HG03354 (cell line): ENCODE results near the gene KCNE1.
"Not testable (repeated sequence)": the region's sequence is repeated elsewhere in the genome, so short reads cannot be mapped to it uniquely, and the experiment has no call there.

Source experiments
- ATAC-seq: cut with Tn5 transposase; IDR thresholded peaks from one replicate; pipeline ENCODE4 v1.9.1; 2021; ENCODE audit warnings: mild to moderate bottlenecking; ENCODE audit not compliant: unreplicated experiment, poor library complexity, severe bottlenecking

The KCNE1 gene

DNA sequence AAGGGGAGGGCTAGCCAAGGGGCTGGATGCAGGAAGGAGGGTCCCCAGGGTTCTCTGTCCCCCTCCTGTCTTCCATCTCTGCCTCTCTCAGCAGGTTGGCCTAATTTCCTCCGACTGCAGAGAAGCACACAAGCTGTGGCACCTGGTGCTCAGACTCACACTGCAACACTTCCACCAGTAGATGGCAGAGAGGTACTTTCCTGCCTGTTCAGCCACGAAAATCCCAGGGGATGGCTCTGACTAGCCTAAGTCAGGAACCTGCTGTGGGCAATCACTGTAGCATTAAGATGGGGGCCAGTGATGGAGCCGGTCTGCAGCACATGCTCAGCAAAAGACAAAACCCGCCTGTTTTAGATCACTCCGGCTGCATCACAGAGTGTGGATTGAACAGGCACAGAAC is 82.3 kb downstream of the KCNE1 start:
- not testable (repeated sequence) for ATAC-seq

DNA sequence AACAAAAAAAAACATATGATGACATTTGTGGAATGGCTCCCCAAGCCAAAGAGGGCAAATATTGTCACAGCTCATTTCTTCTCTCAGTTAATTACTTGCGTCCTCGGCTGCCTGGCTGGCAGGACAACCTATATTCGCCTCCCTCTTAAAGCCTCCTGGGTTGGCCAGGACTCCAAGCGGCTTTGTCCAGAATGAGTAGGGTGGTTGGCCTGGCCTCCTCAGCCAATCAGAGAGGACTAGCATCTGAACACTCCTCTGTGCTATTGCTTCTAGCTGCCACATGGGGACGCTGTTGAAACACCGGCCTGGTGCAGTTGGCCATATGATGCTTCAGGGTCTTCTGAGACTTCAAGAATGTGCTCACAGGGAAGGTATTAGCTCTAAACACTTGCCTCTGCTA is 83.6 kb downstream of the KCNE1 start:
- not testable (repeated sequence) for ATAC-seq

DNA sequence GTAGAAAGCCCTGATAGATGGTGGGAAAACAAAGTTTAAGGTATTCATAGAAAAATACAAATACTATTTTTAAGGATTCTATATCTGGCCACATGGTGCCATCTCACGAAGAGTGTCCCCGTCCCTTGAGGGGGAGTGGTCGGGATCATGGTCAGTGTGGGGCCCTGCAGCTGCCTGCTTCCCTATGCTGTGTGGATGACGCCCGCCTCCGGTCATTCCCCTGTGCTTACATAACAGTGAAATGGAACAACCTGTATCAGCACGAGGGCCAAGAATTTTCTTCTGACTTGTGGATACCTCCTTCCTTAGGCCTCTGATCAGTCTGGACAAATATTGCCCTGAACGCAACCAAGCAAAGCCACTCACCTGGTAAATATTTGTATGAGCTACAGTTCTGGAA is 84.7 kb downstream of the KCNE1 start:
- not testable (repeated sequence) for ATAC-seq

GRCh38 chr21:34423805-34424204 is 88.2 kb downstream of the KCNE1 start, which contains the start of gene SMIM34:
TSS of gene SMIM34 (minus strand) at chr21:34423951. CDS start at chr21:34423839, 112 bp downstream.
- ATAC-seq = not testable (repeated sequence)

- ATAC-seq = not testable (repeated sequence)
These were observed 94.4 kb downstream of the KCNE1 start for GRCh38 chr21:34417448-34418077.

DNA sequence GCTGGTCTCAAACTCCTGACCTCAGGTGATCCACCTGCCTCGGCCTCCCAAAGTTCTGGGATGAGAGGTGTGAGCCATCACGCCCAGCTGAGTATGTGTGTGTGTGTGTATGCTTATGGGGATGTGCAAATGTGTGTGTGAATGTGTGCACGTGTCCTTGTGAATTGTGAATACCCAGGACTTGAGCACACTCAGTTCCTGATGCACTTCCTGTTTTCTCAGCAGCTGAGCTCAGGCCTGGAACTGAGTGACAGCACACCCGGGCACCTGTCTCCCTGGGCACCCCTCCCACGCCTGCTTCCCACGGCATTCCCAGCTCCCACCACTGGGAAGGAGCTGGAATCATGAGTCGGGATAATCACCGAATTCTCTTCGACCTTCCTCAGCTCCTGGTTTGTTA is 104.7 kb downstream of the KCNE1 start:
- not testable (repeated sequence) for ATAC-seq

DNA sequence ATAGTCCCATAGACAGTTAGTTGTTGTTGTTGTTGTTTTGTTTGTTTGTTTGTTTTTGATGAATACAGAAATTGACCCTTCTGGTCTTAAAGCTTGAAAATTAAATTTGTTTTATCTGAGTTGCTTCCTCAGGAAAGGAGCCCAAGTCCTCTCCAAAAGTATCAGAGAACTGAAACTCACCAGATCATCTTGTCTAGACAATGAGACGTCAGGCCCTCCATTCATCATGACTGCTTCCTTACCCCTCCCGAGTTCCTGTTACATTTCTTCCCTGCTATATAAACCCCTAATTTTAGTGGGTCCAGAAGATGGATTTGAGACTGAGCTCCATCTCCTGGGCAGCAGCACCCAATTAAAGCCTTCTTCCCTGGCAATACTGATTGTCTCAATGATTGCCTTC is 105.3 kb downstream of the KCNE1 start:
- not testable (repeated sequence) for ATAC-seq

- not testable (repeated sequence) for ATAC-seq
These were observed 105.9 kb downstream of the KCNE1 start for GRCh38 chr21:34406102-34406501.

- ATAC-seq = not testable (repeated sequence)
These were observed 106.3 kb downstream of the KCNE1 start for GRCh38 chr21:34405686-34406085.

DNA sequence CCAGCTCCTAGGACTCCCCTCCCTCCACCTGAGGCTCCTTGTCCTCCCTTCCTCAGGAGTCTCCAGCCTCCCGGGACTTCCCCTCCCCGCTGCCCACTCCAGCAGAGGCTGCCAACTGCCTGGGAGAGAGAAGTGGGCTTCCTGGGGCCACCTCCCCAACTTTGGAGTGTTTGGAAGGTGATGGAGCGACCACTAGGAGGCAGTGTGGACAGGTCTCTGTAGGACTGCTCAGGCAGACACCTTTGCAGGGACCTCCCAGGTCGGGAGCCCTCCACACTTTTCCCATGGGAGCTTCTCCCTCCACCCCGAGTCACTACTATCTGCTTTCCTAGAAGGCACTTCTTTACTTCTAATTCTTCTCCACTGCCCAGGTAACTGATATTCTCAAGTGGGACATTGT is 107.3 kb downstream of the KCNE1 start:
- ATAC-seq = not testable (repeated sequence)

DNA sequence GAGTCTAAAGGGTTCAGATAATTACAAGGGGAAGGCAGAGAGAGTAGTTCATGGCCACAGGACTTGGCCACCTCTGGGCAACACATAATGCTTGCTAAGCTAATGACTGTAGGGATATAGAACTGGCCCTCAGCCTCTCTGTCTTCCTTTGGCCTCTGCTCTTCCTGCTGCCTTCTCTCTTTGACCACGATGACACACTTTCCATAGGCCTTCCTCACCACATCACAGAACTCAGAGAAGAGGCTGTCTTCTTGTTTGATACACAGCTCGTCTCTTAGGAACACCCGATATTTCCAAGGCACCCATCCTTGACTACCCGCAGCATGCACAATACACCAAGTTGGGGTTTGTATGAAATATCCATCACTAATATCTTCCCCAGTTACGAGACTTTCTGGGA is 111.5 kb downstream of the KCNE1 start:
- not testable (repeated sequence) for ATAC-seq
